ENCODE data around the gene GRIA3.

GRIA3 gene

GRCh38 chrX:123331859-123332258, 147.8 kb downstream of the GRIA3 start:
- Histone ChIP-seq H3K4me2 (ENCODE audit: low read length) (no peak overlapping the region), H3K4me3 (ENCODE audit: low read depth, low read length, poor library complexity, severe bottlenecking) (no peak overlapping the region), H3K36me3 (ENCODE audit: insufficient read depth, low read length) (no peaks in the 10 kb centered on the region), H3K27me3 (ENCODE audit: insufficient read depth, low read length) (no peaks in the 10 kb centered on the region), H3K79me2 (ENCODE audit: insufficient read depth, low read length) (no peaks in the 10 kb centered on the region), H3K4me1 (ENCODE audit: insufficient read depth, low read length, severe bottlenecking) (no peaks in the 10 kb centered on the region), H3K9ac (ENCODE audit: low read length) (no peak overlapping the region), H4K20me1 (ENCODE audit: insufficient read depth, low read length) (no peaks in the 10 kb centered on the region), H2AFZ (ENCODE audit: low read length) (no peak overlapping the region), H3K27ac (ENCODE audit: low read depth, low read length, poor library complexity, severe bottlenecking) (no peak overlapping the region), H3K9me2 (ENCODE audit: low read depth, low read length) (no peaks in the 10 kb centered on the region), H3F3A (ENCODE audit: insufficient read depth, low read length) (no peaks in the 10 kb centered on the region), H3K9me3 (ENCODE audit: low read length) (no peaks in the 10 kb centered on the region)
- TF ChIP-seq CTCF (IDR thresholded peaks at IDR 0.05; ENCODE audit: low read length) (no peak), EZH2 (IDR thresholded peaks at IDR 0.05; ENCODE audit: borderline replicate concordance, low read length) (no peak)

GRCh38 chrX:123336666-123337065, 152.6 kb downstream of the GRIA3 start:
- H3K27ac ChIP-seq (ENCODE audit: low read depth, low read length, poor library complexity, severe bottlenecking): no peak overlapping the region
- H3K36me3 ChIP-seq (ENCODE audit: insufficient read depth, low read length): no peaks in the 10 kb centered on the region
- no peaks in the 10 kb centered on the region for H3K27me3 ChIP-seq (ENCODE audit: insufficient read depth, low read length)
- no peak for TF ChIP-seq EZH2 (IDR thresholded peaks at IDR 0.05; ENCODE audit: borderline replicate concordance, low read length)
- no peak for TF ChIP-seq CTCF (IDR thresholded peaks at IDR 0.05; ENCODE audit: low read length)
- no peaks in the 10 kb centered on the region for H3K9me2 ChIP-seq (ENCODE audit: low read depth, low read length)
- H3K9me3 ChIP-seq (ENCODE audit: low read length): no peaks in the 10 kb centered on the region
- no peaks in the 10 kb centered on the region for H3K79me2 ChIP-seq (ENCODE audit: insufficient read depth, low read length)
- no peak overlapping the region for H3K9ac ChIP-seq (ENCODE audit: low read length)
- H4K20me1 ChIP-seq (ENCODE audit: insufficient read depth, low read length): no peaks in the 10 kb centered on the region
- H3K4me2 ChIP-seq (ENCODE audit: low read length): no peak overlapping the region
- no peak overlapping the region for H3K4me3 ChIP-seq (ENCODE audit: low read depth, low read length, poor library complexity, severe bottlenecking)
- H2AFZ ChIP-seq (ENCODE audit: low read length): no peak overlapping the region
- no peaks in the 10 kb centered on the region for H3F3A ChIP-seq (ENCODE audit: insufficient read depth, low read length)
- H3K4me1 ChIP-seq (ENCODE audit: insufficient read depth, low read length, severe bottlenecking): no peaks in the 10 kb centered on the region

- no peaks in the 10 kb centered on the region for H3K9me2 ChIP-seq (ENCODE audit: low read depth, low read length)
- no peak overlapping the region for H3K27ac ChIP-seq (ENCODE audit: low read depth, low read length, poor library complexity, severe bottlenecking)
- no peaks in the 10 kb centered on the region for H3K36me3 ChIP-seq (ENCODE audit: insufficient read depth, low read length)
- no peak overlapping the region for H3K4me2 ChIP-seq (ENCODE audit: low read length)
- no peaks in the 10 kb centered on the region for H3K9me3 ChIP-seq (ENCODE audit: low read length)
- TF ChIP-seq EZH2 (IDR thresholded peaks at IDR 0.05; ENCODE audit: borderline replicate concordance, low read length) (no peak), CTCF (IDR thresholded peaks at IDR 0.05; ENCODE audit: low read length) (no peak)
- no peaks in the 10 kb centered on the region for H3F3A ChIP-seq (ENCODE audit: insufficient read depth, low read length)
- H3K27me3 ChIP-seq (ENCODE audit: insufficient read depth, low read length): no peaks in the 10 kb centered on the region
- no peak overlapping the region for H2AFZ ChIP-seq (ENCODE audit: low read length)
- no peaks in the 10 kb centered on the region for H3K79me2 ChIP-seq (ENCODE audit: insufficient read depth, low read length)
- H3K4me1 ChIP-seq (ENCODE audit: insufficient read depth, low read length, severe bottlenecking): no peaks in the 10 kb centered on the region
- no peak overlapping the region for H3K9ac ChIP-seq (ENCODE audit: low read length)
- no peak overlapping the region for H3K4me3 ChIP-seq (ENCODE audit: low read depth, low read length, poor library complexity, severe bottlenecking)
- no peaks in the 10 kb centered on the region for H4K20me1 ChIP-seq (ENCODE audit: insufficient read depth, low read length)
Measured at GRCh38 chrX:123337886-123338639, 154.0 kb downstream of the GRIA3 start.
